K562 (cell line): ENCODE measurements around the gene C1QTNF12. TPM values are rescaled to one million over a fixed set of nuclear protein-coding genes. Genes with fewer than 3 reads are reported as not detected.

Experiments
- ATF1 ChIP-seq, 2 experiments: fragments of 450-650 bp in 1 of 2; IDR thresholded peaks; 2 replicates each; pipeline ENCODE4 v1.6.1; 2016; ENCODE audit warnings: missing compliant biosample characterization in 1 of 2, missing genetic modification characterization in 1 of 2
- BACH1 ChIP-seq: fragments of 200-800 bp; sonication (Bioruptor generic); IDR thresholded peaks from 2 replicates; pipeline ENCODE4 v1.6.1; 2016; ENCODE audit warnings: missing genetic modification characterization, missing compliant biosample characterization
- polyA plus RNA-seq, 8 experiments: library from polyadenylated mRNA; depleted of rRNA in 4 of 8; stranded (reverse) in 5 of 8; unstranded in 3 of 8; fragments of >200 nt; fragmentation: Nextera tagmentation in 2 of 8; fragmentation: Illumina TruSeq in 1 of 8; extraction: Ambion mirVana in 2 of 8; extraction: Trizol in 1 of 8; gene quantifications; 2 replicates each; pipeline versions ENCODE4 v1.2.1 to v1.2.3, GENCODE V29; 2011 to 2014; ENCODE audit warnings: inconsistent platforms in 1 of 8, missing spikeins in 1 of 8
- total RNA-seq, 7 experiments: library from RNA; depleted of rRNA in 6 of 7; stranded (reverse); fragments of >200 nt in 6 of 7; fragmentation: Illumina TruSeq in 2 of 7; extraction: Trizol in 2 of 7; gene quantifications; 2 replicates each; pipeline versions ENCODE4 v1.2.1 to v1.2.3, GENCODE V29; 2011 to 2021; ENCODE audit warnings: low replicate concordance in 1 of 7
- TF ChIP-seq, protein P1 (sequence below): sonication (generic); formaldehyde crosslinking; IDR thresholded peaks from 2 replicates; pipeline ENCODE4 v1.8.0; 2022; ENCODE audit warnings: missing genetic modification reagents, mild to moderate bottlenecking, borderline replicate concordance
- TF ChIP-seq, protein P2 (sequence below): fragments of 450-650 bp; IDR thresholded peaks from 2 replicates; pipeline ENCODE4 v1.6.1; 2016; ENCODE audit warnings: mild to moderate bottlenecking, moderate library complexity

Gene C1QTNF12
- total and polyA plus RNA-seq, 9 of the 15 experiments (the other 6 are each of a cell fraction or from before 2014, with no cell fraction given), result 0.11 to 4.3 (median 0.93) TPM; not detected in 3

DNA sequence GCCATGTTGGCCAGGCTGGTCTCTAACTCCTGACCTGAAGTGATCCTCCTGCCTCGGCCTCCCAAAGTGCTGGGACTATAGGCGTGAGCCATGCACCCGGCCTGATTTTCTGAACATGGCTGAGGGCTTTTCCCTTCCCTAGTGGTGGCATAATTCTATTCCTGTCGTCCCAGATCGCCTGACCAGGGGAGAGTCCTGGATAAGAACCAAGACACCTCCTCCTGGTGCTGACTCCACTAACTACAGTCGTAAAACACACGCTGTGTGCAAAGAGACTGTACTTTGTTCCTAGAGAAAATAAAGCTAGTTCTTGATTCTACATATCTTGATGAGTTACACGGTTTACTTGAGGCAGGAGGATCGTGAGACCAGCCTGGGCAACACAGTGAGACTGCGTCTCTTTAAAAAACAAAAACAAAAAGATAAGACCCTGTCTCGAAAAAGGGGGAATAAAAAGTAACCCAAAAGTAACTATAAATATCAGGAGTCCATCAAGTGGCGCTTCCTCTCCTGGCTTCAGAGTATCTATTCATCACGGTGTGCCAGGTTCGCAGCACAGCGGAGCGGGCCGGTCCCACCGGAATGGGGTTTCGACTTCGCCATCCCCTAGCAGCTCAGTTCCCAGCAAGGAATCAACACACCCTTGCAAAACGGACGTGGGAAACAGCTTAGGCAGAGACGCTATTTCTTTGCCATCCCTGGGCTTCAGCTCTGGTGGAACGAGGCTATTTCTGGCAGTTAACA is 15.7 kb downstream of the C1QTNF12 start (continued):
- TF ChIP-seq BACH1 (no peak), ATF1 (CRISPR knock-in tag; IDR thresholded peaks at IDR 0.05) (no peak), ATF1 (tag; IDR thresholded peaks at IDR 0.05) (no peak)
- TF ChIP-seq, protein P1, sequence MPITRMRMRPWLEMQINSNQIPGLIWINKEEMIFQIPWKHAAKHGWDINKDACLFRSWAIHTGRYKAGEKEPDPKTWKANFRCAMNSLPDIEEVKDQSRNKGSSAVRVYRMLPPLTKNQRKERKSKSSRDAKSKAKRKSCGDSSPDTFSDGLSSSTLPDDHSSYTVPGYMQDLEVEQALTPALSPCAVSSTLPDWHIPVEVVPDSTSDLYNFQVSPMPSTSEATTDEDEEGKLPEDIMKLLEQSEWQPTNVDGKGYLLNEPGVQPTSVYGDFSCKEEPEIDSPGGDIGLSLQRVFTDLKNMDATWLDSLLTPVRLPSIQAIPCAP (CRISPR knock-in tag), result no peak
- TF ChIP-seq, protein P2, sequence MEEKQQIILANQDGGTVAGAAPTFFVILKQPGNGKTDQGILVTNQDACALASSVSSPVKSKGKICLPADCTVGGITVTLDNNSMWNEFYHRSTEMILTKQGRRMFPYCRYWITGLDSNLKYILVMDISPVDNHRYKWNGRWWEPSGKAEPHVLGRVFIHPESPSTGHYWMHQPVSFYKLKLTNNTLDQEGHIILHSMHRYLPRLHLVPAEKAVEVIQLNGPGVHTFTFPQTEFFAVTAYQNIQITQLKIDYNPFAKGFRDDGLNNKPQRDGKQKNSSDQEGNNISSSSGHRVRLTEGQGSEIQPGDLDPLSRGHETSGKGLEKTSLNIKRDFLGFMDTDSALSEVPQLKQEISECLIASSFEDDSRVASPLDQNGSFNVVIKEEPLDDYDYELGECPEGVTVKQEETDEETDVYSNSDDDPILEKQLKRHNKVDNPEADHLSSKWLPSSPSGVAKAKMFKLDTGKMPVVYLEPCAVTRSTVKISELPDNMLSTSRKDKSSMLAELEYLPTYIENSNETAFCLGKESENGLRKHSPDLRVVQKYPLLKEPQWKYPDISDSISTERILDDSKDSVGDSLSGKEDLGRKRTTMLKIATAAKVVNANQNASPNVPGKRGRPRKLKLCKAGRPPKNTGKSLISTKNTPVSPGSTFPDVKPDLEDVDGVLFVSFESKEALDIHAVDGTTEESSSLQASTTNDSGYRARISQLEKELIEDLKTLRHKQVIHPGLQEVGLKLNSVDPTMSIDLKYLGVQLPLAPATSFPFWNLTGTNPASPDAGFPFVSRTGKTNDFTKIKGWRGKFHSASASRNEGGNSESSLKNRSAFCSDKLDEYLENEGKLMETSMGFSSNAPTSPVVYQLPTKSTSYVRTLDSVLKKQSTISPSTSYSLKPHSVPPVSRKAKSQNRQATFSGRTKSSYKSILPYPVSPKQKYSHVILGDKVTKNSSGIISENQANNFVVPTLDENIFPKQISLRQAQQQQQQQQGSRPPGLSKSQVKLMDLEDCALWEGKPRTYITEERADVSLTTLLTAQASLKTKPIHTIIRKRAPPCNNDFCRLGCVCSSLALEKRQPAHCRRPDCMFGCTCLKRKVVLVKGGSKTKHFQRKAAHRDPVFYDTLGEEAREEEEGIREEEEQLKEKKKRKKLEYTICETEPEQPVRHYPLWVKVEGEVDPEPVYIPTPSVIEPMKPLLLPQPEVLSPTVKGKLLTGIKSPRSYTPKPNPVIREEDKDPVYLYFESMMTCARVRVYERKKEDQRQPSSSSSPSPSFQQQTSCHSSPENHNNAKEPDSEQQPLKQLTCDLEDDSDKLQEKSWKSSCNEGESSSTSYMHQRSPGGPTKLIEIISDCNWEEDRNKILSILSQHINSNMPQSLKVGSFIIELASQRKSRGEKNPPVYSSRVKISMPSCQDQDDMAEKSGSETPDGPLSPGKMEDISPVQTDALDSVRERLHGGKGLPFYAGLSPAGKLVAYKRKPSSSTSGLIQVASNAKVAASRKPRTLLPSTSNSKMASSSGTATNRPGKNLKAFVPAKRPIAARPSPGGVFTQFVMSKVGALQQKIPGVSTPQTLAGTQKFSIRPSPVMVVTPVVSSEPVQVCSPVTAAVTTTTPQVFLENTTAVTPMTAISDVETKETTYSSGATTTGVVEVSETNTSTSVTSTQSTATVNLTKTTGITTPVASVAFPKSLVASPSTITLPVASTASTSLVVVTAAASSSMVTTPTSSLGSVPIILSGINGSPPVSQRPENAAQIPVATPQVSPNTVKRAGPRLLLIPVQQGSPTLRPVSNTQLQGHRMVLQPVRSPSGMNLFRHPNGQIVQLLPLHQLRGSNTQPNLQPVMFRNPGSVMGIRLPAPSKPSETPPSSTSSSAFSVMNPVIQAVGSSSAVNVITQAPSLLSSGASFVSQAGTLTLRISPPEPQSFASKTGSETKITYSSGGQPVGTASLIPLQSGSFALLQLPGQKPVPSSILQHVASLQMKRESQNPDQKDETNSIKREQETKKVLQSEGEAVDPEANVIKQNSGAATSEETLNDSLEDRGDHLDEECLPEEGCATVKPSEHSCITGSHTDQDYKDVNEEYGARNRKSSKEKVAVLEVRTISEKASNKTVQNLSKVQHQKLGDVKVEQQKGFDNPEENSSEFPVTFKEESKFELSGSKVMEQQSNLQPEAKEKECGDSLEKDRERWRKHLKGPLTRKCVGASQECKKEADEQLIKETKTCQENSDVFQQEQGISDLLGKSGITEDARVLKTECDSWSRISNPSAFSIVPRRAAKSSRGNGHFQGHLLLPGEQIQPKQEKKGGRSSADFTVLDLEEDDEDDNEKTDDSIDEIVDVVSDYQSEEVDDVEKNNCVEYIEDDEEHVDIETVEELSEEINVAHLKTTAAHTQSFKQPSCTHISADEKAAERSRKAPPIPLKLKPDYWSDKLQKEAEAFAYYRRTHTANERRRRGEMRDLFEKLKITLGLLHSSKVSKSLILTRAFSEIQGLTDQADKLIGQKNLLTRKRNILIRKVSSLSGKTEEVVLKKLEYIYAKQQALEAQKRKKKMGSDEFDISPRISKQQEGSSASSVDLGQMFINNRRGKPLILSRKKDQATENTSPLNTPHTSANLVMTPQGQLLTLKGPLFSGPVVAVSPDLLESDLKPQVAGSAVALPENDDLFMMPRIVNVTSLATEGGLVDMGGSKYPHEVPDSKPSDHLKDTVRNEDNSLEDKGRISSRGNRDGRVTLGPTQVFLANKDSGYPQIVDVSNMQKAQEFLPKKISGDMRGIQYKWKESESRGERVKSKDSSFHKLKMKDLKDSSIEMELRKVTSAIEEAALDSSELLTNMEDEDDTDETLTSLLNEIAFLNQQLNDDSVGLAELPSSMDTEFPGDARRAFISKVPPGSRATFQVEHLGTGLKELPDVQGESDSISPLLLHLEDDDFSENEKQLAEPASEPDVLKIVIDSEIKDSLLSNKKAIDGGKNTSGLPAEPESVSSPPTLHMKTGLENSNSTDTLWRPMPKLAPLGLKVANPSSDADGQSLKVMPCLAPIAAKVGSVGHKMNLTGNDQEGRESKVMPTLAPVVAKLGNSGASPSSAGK, result no peak
